MM.1S (cell line): ENCODE data around the gene CREB3L1.

ENCODE experiments used
- DNase-seq: peaks from one replicate; pipeline ENCODE4 v3.0.0-alpha.2; 2015
- H2AFZ ChIP-seq: fragments of 300-600 bp; sonication (generic); 2 replicates; pipeline ENCODE4 v1.6.0; 2016; ENCODE audit warnings: antibody characterized with exemption, low read length
- H3F3A ChIP-seq: fragments of 300-600 bp; sonication (generic); 2 replicates; pipeline ENCODE4 v1.6.1; 2016; ENCODE audit warnings: mild to moderate bottlenecking, antibody characterized with exemption, low read length, moderate library complexity, mixed read lengths; ENCODE audit not compliant: insufficient read depth
- H3K27ac ChIP-seq: fragments of 300-600 bp; sonication (generic); 2 replicates; pipeline ENCODE4 v1.5.1; 2016; ENCODE audit warnings: mild to moderate bottlenecking, low read length
- H3K27me3 ChIP-seq: fragments of 300-600 bp; sonication (generic); replicated peaks from 2 replicates; pipeline ENCODE4 v1.6.0; 2016; ENCODE audit warnings: low read length; ENCODE audit not compliant: insufficient read depth
- H3K36me3 ChIP-seq: fragments of 300-600 bp; sonication (generic); replicated peaks from 2 replicates; pipeline ENCODE4 v1.6.1; 2016; ENCODE audit warnings: mild to moderate bottlenecking, low read length, mixed read lengths; ENCODE audit not compliant: insufficient read depth
- H3K4me1 ChIP-seq: fragments of 300-600 bp; sonication (generic); 2 replicates; pipeline ENCODE4 v1.6.1; 2016; ENCODE audit warnings: low read length, mixed read lengths
- H3K4me2 ChIP-seq: fragments of 300-600 bp; sonication (generic); 2 replicates; pipeline ENCODE4 v1.6.0; 2016; ENCODE audit warnings: low read depth, low read length
- H3K4me3 ChIP-seq: fragments of 300-600 bp; sonication (generic); 2 replicates; pipeline ENCODE4 v1.5.1; 2016; ENCODE audit warnings: low read length, mixed read lengths
- H3K79me2 ChIP-seq: fragments of 300-600 bp; sonication (generic); 2 replicates; pipeline ENCODE4 v1.6.1; 2016; ENCODE audit warnings: mixed run types, low read length, mixed read lengths
- H3K9ac ChIP-seq: fragments of 300-600 bp; sonication (generic); 2 replicates; pipeline ENCODE4 v1.6.1; 2016; ENCODE audit warnings: low read length, mixed read lengths
- H3K9me2 ChIP-seq: fragments of 300-600 bp; sonication (generic); replicated peaks from 2 replicates; pipeline ENCODE4 v1.6.1; 2016; ENCODE audit warnings: mild to moderate bottlenecking, low read length, mixed read lengths; ENCODE audit not compliant: insufficient read depth
- H3K9me3 ChIP-seq: fragments of 300-600 bp; sonication (generic); replicated peaks from 2 replicates; pipeline ENCODE4 v1.6.1; 2016; ENCODE audit warnings: mild to moderate bottlenecking, low read length, mixed read lengths; ENCODE audit not compliant: insufficient read depth
- H4K20me1 ChIP-seq: fragments of 300-600 bp; sonication (generic); 2 replicates; pipeline ENCODE4 v1.6.1; 2016; ENCODE audit warnings: mild to moderate bottlenecking, low read length, moderate library complexity, mixed read lengths; ENCODE audit not compliant: insufficient read depth
- EZH2 ChIP-seq: fragments of 300-600 bp; sonication (generic); optimal IDR thresholded peaks from 2 replicates; pipeline ENCODE3; 2017; ENCODE audit warnings: low read depth, mild to moderate bottlenecking, antibody characterized with exemption, low read length, mixed read lengths
- EZH2phosphoT487 ChIP-seq: fragments of 300-600 bp; sonication (generic); IDR thresholded peaks from 2 replicates; pipeline ENCODE4 v1.6.1; 2018; ENCODE audit warnings: antibody characterized with exemption, low read length
- TF ChIP-seq, protein P1 (sequence below): fragments of 300-600 bp; sonication (generic); IDR thresholded peaks from 2 replicates; pipeline ENCODE4 v1.5.1; 2016; ENCODE audit warnings: antibody characterized with exemption, low read length, mixed read lengths

The CREB3L1 gene

DNA sequence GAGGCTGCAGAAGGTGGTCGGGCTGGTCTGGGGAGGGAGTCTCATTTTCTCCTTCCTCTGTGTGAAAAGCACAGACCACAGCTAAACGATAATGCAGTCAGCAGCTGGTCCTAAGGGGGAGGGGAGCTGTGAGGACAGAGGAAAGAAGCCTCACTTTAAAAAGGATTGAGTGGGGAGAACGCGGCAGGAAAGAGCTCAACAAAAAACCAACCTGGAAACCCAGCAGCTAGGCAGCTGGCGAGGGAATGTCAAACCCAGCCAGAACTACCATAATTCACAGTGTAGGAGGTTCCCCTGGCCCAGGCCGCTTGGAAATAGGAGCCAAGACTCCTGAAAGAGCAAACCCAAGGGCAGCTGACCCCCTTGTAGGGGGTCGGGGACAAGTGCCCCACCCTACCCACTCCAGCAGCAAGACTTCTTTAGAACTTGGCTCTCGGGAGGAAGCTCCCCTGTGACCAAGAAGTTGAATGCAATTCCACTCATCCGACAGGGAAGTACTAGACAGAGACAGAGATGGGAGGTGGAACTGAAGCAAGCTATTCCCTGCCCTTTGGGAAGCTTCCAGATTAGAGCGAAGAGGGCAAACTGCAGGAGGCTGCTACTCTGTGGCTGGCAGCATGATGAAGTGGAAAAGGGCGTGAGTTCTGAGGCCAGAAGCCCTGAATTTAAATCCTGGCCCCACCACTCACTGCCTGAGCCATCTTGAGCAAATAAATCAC, 53.3 kb downstream of the CREB3L1 start:
- Histone ChIP-seq H3K4me2 (no peak overlapping the region), H3F3A (no peaks in the 10 kb centered on the region), H2AFZ (no peak overlapping the region), H3K79me2 (no peaks in the 10 kb centered on the region), H3K36me3 (no peaks in the 10 kb centered on the region), H3K4me3 (no peak overlapping the region), H3K9ac (no peak overlapping the region), H3K9me3 (no peaks in the 10 kb centered on the region), H3K4me1 (no peaks in the 10 kb centered on the region), H4K20me1 (no peaks in the 10 kb centered on the region), H3K9me2 (no peaks in the 10 kb centered on the region), H3K27ac (no peak overlapping the region), H3K27me3 (peaks cover 73% of the 10 kb centered on the region)
- no peak for DNase-seq
- TF ChIP-seq, protein P1, sequence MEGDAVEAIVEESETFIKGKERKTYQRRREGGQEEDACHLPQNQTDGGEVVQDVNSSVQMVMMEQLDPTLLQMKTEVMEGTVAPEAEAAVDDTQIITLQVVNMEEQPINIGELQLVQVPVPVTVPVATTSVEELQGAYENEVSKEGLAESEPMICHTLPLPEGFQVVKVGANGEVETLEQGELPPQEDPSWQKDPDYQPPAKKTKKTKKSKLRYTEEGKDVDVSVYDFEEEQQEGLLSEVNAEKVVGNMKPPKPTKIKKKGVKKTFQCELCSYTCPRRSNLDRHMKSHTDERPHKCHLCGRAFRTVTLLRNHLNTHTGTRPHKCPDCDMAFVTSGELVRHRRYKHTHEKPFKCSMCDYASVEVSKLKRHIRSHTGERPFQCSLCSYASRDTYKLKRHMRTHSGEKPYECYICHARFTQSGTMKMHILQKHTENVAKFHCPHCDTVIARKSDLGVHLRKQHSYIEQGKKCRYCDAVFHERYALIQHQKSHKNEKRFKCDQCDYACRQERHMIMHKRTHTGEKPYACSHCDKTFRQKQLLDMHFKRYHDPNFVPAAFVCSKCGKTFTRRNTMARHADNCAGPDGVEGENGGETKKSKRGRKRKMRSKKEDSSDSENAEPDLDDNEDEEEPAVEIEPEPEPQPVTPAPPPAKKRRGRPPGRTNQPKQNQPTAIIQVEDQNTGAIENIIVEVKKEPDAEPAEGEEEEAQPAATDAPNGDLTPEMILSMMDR: no peak
- TF ChIP-seq EZH2 (no peak), EZH2phosphoT487 (no peak)

DNA sequence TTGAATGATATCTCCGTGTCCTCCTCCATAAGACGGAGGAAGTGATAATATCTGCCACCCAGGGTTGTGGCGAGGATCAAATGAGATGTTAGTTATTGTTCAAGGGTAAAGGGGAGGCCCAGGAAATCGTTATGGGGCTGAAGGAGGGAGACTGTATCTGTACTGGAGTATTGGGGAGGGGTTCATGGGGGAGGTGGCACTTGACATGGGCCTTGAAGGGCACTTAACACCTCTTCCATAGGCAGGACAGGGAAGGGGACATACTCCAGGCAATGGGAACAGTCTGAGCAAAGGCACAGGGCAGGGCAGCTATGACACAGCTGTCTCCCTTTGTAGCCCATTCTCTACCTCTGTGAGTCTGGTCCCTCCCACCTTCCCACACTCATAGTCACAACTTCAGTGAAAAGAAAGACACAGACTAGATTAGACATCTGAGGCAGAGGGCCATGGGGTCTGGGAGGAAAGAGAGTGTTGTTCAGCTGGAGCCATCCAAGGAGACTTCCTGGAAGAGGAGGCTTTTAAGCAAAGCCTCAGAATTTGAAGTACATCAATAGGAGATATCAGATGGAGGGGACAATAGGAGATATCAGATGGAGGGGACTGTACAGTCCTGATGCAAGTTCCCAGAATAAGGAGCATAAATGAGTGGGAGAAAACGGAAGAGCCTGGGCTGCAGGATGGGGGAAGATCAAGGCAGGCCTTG, 54.0 kb downstream of the CREB3L1 start:
- Histone ChIP-seq H3K27me3 (peaks cover 71% of the 10 kb centered on the region), H3K9me2 (no peaks in the 10 kb centered on the region)
- DNase-seq: no peak

DNA sequence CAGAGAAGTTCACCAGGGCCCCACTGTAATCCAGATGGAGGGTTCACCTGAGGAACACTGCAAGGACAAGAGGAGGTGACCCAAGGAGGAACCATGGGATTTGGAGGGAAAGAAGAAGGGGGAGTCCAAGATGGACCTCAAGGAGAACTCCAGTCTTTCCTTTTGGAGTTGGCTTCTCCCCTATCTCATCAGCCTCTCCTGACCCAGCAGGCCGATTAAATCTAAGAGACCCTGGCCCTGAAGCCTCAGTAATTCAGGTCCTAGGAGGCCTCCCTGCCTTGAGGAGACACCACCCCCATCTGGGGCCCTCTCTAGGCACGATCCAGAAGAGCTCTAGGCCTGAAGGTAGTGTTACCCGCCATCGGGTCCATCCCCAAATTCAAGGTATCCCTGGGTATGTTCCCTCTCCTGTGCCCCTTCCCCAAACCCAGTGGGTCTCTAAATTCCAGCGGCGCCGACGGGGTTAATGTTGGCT, 54.7 kb downstream of the CREB3L1 start:
- no peak for DNase-seq
- H3K27me3 ChIP-seq: peaks cover 64% of the 10 kb centered on the region
- no peak overlapping the region for H3K4me3 ChIP-seq
- no peaks in the 10 kb centered on the region for H3K36me3 ChIP-seq
- H3F3A ChIP-seq: no peaks in the 10 kb centered on the region
- H3K79me2 ChIP-seq: no peaks in the 10 kb centered on the region
- H4K20me1 ChIP-seq: no peaks in the 10 kb centered on the region
- H3K27ac ChIP-seq: no peak overlapping the region
- TF ChIP-seq EZH2phosphoT487: no peak
- no peaks in the 10 kb centered on the region for H3K9me3 ChIP-seq
- no peaks in the 10 kb centered on the region for H3K4me1 ChIP-seq
- H2AFZ ChIP-seq: no peak overlapping the region
- H3K4me2 ChIP-seq: peak overlapping the region; percentile 41; the same call in 1 of the 2 replicates
- H3K9ac ChIP-seq: no peak overlapping the region
- no peaks in the 10 kb centered on the region for H3K9me2 ChIP-seq

More for the DNA sequence above, 54.0 kb downstream of the CREB3L1 start:
- Histone ChIP-seq H3K9me3 (no peaks in the 10 kb centered on the region), H2AFZ (no peak overlapping the region), H3K9ac (no peak overlapping the region), H3K4me3 (no peak overlapping the region), H3F3A (no peaks in the 10 kb centered on the region), H3K4me1 (no peaks in the 10 kb centered on the region), H3K36me3 (no peaks in the 10 kb centered on the region), H4K20me1 (no peaks in the 10 kb centered on the region), H3K27ac (no peak overlapping the region), H3K4me2 (no peak overlapping the region), H3K79me2 (no peaks in the 10 kb centered on the region)
- no peak for TF ChIP-seq EZH2phosphoT487
- TF ChIP-seq, protein P1: no peak
- no peak for TF ChIP-seq EZH2
